Measurements from ENCODE around the gene TNXB.
"Not testable (repeated sequence)": the region's sequence is repeated elsewhere in the genome, so short reads cannot be mapped to it uniquely, and the experiment has no call there.

TNXB gene

DNA sequence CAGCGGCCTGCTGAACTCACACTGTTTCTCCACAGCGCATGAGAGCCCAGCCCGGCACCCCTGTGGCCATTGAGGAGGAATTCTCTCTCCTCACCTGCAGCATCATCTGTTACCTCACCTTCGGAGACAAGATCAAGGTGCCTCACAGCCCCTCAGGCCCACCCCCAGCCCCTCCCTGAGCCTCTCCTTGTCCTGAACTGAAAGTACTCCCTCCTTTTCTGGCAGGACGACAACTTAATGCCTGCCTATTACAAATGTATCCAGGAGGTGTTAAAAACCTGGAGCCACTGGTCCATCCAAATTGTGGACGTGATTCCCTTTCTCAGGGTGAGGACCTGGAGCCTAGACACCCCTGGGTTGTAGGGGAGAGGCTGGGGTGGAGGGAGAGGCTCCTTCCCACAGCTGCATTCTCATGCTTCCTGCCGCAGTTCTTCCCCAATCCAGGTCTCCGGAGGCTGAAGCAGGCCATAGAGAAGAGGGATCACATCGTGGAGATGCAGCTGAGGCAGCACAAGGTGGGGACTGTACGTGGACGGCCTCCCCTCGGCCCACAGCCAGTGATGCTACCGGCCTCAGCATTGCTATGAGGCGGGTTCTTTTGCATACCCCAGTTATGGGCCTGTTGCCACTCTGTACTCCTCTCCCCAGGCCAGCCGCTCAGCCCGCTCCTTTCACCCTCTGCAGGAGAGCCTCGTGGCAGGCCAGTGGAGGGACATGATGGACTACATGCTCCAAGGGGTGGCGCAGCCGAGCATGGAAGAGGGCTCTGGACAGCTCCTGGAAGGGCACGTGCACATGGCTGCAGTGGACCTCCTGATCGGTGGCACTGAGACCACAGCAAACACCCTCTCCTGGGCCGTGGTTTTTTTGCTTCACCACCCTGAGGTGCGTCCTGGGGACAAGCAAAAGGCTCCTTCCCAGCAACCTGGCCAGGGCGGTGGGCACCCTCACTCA lies 69.5 kb downstream of the TNXB start:
- not testable (repeated sequence) for DNase-seq (ENCODE audit: low read depth)

DNA sequence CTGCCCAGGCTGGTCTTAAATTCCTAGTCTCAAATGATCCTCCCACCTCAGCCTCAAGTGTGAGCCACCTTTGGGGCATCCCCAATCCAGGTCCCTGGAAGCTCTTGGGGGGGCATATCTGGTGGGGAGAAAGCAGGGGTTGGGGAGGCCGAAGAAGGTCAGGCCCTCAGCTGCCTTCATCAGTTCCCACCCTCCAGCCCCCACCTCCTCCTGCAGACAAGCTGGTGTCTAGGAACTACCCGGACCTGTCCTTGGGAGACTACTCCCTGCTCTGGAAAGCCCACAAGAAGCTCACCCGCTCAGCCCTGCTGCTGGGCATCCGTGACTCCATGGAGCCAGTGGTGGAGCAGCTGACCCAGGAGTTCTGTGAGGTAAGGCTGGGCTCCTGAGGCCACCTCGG lies 70.3 kb downstream of the TNXB start:
- not testable (repeated sequence) for DNase-seq (ENCODE audit: low read depth)

DNA sequence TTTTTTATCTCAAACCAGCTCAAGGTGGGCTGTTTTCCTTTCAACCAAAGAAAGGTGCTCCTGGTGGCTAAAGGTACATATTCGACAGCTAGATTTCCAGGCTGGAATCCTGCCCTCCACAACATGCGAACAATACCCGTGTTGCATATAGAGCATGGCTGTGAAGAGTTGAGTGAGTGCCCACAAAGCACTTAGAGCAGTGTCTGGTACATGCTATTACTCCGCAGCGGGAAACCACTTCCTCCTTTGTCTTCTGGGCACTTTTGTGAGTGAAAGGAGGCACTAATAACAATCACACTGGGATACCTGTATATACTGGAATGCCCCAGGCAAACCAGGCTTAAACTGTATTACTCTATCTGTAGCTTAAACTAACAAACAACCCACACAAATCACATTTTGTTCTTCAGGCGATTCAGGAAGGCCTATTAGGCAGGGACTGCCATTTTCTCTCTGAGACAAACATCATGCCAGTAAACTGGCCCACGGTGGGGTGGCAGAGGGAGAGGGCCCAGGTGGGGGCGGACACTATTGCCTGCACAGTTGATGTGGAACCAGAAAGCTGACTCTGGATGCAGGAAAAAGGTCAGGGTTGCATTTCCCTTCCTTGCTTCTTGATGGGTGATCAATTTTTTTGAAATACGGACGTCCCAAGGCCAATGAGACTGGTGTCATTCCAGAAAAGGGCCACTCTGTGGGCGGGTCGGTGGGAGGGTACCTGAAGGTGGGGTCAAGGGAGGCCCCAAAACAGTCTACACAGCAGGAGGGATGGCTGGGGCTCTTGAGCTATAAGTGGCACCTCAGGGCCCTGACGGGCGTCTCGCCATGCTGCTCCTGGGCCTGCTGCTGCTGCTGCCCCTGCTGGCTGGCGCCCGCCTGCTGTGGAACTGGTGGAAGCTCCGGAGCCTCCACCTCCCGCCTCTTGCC lies 71.3 kb downstream of the TNXB start, which contains the start of gene CYP21A2:
TSS of gene CYP21A2 (plus strand) at position 818 of the 927 bp plus-strand sequence. CDS start at position 826, 8 bp downstream.
- DNase-seq (ENCODE audit: low read depth), result not testable (repeated sequence)

DNA sequence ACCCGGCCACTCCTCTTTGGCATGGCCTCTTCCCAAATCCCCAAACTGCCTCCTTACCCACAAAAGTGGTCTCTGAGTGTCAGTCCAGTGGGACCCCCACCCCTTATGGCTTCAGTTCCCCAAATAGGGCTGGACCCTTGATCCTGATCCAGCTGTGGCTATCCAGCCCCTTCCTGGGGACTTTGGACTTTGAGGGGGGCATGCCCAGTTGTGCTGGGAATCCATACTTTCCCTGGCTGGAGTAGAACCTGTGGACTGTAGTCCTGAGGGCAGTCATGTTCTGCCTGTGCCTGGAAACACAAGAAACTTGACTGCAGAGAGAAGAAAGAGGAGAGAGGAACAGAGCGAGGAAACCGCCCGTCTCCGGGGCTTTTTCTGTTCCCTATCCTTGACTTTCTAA lies 72.0 kb downstream of the TNXB start:
- not testable (repeated sequence) for DNase-seq (ENCODE audit: low read depth)

DNA sequence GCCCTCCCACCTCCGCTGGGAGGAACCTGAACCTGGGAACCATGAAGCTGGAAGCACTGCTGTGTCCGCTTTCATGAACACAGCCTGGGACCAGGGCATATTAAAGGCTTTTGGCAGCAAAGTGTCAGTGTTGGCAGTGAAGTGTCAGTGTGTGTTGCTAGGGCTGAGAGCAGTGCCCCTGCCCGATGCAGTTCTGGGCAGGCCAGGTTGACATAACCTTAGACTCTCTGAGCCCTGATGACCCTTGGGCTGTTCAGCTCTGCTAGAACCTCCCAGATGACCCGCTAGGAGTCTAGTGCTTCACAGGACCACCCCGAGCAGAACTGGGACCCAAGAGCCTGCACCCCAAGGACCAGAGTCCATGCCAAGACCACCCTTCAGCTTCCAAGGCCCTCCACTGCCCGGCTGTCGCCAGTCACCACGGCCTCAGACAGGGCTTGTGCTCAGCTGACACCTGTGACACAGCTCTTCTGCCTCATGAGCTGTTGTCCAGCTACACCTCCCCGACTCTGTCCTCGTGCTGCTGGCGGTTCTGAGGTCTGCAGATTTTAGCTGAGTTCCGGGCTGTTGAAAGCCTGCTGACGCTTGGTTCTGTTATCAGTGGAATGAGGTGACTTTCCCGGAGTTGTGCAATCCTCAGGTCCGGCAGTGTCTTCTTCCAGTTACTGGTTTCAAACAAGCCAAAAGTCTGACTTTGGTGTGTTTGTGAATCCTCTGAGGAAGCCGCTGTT lies 73.7 kb downstream of the TNXB start:
- DNase-seq (ENCODE audit: low read depth), result not testable (repeated sequence)

DNA sequence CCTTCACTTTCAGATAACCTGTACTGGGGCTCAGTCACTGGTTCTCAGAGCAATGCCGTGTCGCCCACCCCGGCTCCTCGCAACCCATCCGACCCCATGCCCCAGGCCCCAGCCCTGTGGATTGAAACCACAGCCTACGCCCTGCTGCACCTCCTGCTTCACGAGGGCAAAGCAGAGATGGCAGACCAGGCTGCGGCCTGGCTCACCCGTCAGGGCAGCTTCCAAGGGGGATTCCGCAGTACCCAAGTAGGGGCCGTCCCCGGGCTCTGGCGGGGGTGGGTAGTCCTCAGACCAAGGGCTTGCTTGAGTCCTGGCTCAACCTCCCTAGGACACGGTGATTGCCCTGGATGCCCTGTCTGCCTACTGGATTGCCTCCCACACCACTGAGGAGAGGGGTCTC lies 79.6 kb downstream of the TNXB start:
- not testable (repeated sequence) for DNase-seq (ENCODE audit: low read depth)

DNA sequence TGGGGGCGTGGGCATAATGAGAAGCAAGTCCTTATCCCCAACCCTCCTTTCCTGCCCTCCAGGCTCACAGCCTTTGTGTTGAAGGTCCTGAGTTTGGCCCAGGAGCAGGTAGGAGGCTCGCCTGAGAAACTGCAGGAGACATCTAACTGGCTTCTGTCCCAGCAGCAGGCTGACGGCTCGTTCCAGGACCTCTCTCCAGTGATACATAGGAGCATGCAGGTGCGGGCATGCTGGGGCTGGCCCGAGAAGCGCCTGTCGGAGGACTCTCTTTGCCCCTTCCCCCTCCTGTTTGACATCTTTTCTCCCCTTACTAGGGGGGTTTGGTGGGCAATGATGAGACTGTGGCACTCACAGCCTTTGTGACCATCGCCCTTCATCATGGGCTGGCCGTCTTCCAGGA lies 80.5 kb downstream of the TNXB start:
- not testable (repeated sequence) for DNase-seq (ENCODE audit: low read depth)

DNA sequence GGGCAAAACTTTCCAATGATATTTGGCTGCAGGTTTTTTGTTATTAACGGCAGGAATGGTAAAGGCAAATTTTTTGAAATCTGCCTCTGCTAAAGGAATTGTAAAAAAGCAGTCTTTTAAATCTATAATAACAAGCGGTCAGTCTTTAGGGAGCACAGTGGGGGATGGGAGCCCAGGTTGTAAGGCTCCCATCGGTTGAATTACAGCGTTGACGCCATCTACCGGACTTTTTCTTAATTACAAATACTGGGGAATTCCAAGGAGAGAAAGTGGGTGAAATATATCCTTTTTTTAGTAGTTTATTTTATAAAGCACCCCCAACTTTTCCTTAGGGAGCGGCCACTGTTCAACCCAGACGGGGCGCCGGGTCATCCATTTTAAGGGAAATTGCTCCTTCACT lies 87.0 kb downstream of the TNXB start:
- not testable (repeated sequence) for DNase-seq (ENCODE audit: low read depth)

DNA sequence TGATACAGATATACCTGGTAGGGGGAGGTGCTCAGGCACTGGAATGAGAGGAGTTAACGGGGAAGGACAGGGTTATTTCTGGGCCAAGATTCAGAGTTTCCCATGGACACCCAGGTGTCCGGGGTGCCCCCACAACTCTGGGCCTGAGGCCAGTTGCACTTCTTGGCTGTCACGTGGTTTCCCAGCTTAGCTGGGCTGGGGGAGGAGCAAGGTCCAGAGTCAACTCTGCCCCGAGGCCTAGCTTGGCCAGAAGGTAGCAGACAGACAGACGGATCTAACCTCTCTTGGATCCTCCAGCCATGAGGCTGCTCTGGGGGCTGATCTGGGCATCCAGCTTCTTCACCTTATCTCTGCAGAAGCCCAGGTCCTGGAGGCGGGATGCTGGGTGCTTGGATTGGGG lies 94.6 kb downstream of the TNXB start, which contains the start of gene C4B:
TSS of gene C4B (plus strand) at position 249 of the 400 bp plus-strand sequence. CDS start at position 300, 51 bp downstream.
- not testable (repeated sequence) for DNase-seq (ENCODE audit: low read depth)

DNA sequence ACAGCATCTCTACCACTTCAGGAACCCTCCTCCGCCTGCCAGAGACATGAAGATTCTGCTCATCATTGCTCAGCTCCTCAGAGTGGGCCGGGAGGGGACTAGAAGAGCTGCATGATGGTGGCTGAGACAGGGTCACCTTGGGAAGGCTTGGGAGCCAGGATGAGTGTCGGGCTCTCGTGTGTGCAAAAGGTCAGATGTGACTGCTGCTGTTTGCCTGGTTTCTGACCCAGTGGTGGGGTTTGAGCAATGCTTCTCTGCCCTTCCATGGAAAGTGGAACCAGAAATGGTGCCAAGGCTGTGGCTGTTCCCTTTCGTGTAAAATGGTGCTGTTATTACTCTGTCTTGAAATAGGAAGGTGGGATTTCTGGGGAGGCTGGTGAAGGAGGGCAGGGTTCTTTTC lies 95.4 kb downstream of the TNXB start:
- not testable (repeated sequence) for DNase-seq (ENCODE audit: low read depth)

DNA sequence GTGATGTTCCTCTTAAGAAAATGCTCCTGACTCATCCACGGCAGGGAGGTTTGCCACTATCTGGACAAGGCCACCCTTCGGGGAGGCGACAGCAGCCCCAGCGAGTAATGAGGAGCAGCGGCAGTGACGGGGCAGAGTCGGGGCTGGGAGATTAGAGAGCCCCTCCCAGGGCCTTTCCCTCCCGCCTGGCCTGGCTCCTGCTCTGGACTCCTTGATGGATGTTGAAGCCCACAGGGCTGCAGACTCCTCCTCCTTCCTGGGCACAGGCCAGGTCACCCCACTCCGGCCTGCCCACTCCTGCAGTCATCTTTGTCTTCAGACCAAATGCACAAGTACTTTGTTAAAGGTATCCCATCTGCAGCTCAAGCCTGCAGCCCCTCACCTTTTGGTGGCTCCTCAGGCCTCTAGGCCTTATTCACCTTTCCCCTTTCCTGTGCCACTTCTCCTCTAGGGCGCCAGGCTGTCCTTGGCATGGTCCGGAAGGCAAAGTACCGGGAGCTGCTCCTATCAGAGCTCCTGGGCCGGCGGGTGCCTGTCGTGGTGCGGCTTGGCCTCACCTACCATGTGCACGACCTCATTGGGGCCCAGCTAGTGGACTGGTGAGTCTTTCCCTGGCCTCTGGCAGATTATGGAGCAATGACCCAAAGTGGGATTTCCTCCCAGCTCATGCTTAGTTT lies 96.1 kb downstream of the TNXB start:
- not testable (repeated sequence) for DNase-seq (ENCODE audit: low read depth)

DNA sequence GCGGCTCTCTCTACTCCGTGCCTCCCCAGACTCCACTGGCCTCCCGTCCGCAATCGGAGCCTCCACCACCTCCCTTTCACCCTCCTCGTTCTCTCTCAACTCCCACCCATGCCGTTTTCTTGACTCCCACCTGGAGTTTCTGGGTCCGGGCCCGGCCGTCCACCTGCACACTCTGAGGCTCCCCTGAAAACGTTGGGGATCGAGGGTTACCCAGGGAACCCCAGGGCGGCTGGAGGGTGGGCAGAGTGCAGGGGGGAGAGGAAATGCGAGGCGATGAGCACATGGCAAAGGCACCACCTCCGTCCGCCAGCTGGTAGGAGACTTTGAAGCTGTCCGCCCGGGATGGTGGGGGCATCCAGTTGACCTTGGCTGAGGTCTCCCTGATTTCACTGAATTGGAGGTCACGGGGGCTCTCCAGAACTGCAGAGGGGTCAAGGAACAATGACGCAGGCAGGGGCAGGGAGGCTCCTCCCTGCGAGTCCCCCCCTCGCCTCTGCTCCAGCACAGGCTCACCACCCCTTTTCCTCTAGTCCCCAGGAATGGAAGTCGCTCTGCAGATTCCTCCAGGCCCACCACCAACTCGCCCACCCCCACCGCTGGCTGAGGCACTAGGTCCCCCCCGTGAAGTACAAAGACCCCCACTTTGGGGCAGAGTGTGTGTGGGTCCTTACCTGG lies 98.1 kb downstream of the TNXB start:
- DNase-seq (ENCODE audit: low read depth), result not testable (repeated sequence)

DNA sequence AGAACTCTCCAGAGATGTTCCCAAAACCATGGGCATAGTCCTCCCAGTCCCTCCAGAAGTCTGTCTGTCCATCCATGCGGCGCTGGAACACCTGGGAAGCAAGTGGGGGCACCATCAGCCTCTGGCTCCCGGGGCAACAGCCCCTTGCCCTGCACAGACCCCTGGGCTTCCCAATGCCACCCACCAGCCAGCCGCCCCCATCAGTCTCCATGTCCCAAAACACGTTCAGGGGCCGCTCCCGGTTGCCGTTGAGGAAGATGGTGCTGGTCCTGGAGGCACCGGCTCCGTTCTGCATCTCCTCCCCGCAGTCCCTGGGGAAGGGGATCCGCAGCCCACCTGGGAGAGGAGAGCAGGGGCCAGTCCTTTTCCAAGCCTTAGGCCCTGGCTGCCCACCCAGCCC lies 99.6 kb downstream of the TNXB start:
- not testable (repeated sequence) for DNase-seq (ENCODE audit: low read depth)

DNA sequence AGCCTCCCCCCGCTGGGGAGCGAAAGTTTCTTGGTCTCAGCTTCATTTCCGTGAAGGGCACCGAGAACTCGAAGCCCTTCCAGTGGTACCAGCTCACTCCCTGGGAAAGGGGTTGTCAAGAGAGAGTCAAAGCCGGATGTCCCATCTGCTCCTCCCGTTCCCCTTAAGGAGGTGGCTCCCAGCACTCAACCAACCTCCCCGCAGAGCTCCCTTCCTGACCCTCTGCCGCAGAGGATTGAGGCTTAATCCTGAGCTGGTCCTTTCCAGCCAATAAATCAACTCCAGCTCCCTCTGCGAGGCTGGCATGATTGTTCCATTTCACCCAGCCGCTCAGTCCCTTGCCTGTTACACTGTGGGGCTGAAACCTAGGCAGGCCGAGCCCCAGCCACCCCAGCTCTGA lies 100.5 kb downstream of the TNXB start:
- DNase-seq (ENCODE audit: low read depth), result not testable (repeated sequence)

DNA sequence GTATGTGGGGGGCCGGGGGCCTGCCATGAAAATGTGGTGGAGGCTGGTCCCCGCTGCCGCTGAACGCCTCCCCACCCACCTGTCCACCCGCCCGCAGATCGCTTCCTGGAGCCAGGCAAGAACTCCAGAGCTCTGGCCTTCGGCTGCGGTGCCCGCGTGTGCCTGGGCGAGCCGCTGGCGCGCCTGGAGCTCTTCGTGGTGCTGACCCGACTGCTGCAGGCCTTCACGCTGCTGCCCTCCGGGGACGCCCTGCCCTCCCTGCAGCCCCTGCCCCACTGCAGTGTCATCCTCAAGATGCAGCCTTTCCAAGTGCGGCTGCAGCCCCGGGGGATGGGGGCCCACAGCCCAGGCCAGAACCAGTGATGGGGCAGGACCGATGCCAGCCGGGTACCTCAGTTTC lies 101.1 kb downstream of the TNXB start:
- not testable (repeated sequence) for DNase-seq (ENCODE audit: low read depth)

DNA sequence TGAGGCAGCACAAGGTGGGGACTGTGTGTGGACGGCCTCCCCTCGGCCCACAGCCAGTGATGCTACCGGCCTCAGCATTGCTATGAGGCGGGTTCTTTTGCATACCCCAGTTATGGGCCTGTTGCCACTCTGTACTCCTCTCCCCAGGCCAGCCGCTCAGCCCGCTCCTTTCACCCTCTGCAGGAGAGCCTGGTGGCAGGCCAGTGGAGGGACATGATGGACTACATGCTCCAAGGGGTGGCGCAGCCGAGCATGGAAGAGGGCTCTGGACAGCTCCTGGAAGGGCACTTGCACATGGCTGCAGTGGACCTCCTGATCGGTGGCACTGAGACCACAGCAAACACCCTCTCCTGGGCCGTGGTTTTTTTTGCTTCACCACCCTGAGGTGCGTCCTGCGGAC lies 102.1 kb downstream of the TNXB start:
- DNase-seq (ENCODE audit: low read depth), result not testable (repeated sequence)

DNA sequence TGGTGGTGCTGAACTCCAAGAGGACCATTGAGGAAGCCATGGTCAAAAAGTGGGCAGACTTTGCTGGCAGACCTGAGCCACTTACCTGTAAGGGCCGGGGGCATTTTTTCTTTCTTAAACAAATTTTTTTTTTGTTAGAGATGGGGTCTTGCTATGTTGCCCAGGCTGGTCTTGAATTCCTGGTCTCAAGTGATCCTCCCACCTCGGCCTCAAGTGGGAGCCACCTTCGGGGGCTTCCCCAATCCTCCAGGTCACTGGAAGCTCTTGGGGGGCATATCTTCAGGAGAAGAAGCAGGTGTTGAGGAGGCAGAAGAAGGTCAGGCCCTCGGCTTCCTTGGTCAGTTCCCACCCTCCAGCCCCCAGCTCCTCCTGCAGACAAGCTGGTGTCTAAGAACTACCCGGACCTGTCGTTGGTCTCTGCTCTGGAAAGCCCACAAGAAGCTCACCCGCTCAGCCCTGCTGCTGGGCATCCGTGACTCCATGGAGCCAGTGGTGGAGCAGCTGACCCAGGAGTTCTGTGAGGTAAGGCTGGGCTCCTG lies 103.1 kb downstream of the TNXB start:
- not testable (repeated sequence) for DNase-seq (ENCODE audit: low read depth)

DNA sequence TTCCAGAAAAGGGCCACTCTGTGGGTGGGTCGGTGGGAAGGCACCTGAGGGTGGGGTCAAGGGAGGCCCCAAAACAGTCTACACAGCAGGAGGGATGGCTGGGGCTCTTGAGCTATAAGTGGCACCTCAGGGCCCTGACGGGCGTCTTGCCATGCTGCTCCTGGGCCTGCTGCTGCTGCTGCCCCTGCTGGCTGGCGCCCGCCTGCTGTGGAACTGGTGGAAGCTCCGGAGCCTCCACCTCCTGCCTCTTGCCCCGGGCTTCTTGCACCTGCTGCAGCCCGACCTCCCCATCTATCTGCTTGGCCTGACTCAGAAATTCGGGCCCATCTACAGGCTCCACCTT lies 103.6 kb downstream of the TNXB start:
- not testable (repeated sequence) for DNase-seq (ENCODE audit: low read depth)

DNA sequence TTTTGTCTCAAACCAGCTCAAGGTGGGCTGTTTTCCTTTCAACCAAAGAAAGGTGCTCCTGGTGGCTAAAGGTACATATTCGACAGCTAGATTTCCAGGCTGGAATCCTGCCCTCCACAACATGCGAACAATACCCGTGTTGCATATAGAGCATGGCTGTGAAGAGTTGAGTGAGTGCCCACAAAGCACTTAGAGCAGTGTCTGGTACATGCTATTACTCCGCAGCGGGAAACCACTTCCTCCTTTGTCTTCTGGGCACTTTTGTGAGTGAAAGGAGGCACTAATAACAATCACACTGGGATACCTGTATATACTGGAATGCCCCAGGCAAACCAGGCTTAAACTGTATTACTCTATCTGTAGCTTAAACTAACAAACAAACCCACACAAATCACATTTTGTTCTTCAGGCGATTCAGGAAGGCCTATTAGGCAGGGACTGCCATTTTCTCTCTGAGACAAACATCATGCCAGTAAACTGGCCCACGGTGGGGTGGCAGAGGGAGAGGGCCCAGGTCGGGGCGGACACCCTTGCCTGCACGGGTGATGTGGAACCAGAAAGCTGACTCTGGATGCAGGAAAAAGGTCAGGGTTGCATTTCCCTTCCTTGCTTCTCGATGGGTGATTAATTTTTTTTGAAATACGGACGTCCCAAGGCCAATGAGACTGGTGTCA lies 104.1 kb downstream of the TNXB start:
- DNase-seq (ENCODE audit: low read depth), result not testable (repeated sequence)

DNA sequence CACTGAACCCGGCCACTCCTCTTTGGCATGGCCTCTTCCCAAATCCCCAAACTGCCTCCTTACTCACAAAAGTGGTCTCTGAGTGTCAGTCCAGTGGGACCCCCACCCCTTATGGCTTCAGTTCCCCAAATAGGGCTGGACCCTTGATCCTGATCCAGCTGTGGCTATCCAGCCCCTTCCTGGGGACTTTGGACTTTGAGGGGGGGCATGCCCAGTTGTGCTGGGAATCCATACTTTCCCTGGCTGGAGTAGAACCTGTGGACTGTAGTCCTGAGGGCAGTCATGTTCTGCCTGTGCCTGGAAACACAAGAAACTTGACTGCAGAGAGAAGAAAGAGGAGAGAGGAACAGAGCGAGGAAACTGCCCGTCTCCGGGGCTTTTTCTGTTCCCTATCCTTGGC lies 104.7 kb downstream of the TNXB start:
- not testable (repeated sequence) for DNase-seq (ENCODE audit: low read depth)

Measured in stimulated activated CD8-positive, alpha-beta memory T cell treated with anti-CD3 and anti-CD28 coated beads, Interleukin-15, amount 100 ng/mL, for 24 hours (primary cell).